Neutrophil (primary cell): ENCODE measurements around the gene SLC25A29.

ENCODE experiments used
- H3K27ac ChIP-seq: fragments of 200-600 bp; sonication (generic); 2 replicates; pipeline ENCODE4 v1.5.1; 2016; ENCODE audit warnings: mild to moderate bottlenecking, moderate library complexity
- H3K27me3 ChIP-seq: fragments of 200-600 bp; sonication (generic); 2 replicates; pipeline ENCODE4 v1.6.0; 2016; ENCODE audit warnings: mild to moderate bottlenecking
- H3K36me3 ChIP-seq: fragments of 200-600 bp; sonication (generic); 2 replicates; pipeline ENCODE4 v1.5.1; 2017
- H3K4me1 ChIP-seq, 2 experiments: fragments of 200-600 bp in 1 of 2; sonication (generic) in 1 of 2; 1 replicate in 1 of 2; 2 replicates in 1 of 2; pipeline versions ENCODE4 v1.5.1 to v1.6.1; 2013 to 2016; ENCODE audit warnings: low read depth in 1 of 2, low read length in 1 of 2, mild to moderate bottlenecking in 1 of 2, moderate library complexity in 1 of 2; ENCODE audit not compliant: control insufficient read depth in 1 of 2, insufficient read depth in 1 of 2
- H3K4me3 ChIP-seq, 2 experiments: fragments of 200-600 bp in 1 of 2; sonication (generic) in 1 of 2; 1 replicate in 1 of 2; 2 replicates in 1 of 2; pipeline ENCODE4 v1.5.1; 2013 to 2016; ENCODE audit warnings: low read depth in 1 of 2, low read length in 1 of 2, mild to moderate bottlenecking in 1 of 2, moderate library complexity in 1 of 2
- H3K9me3 ChIP-seq: fragments of 200-600 bp; sonication (generic); 2 replicates; pipeline ENCODE4 v1.5.1; 2016
- CTCF ChIP-seq: fragments of 200-600 bp; sonication (generic); IDR thresholded peaks from 2 replicates; pipeline ENCODE4 v1.5.1; 2016; ENCODE audit warnings: antibody characterized with exemption

Gene SLC25A29

GRCh38 chr14:100305324-100306100, 732 bp downstream of the SLC25A29 start:
- peak; percentile 17 for TF ChIP-seq CTCF
- Histone ChIP-seq H3K4me3 (peak overlapping the region; percentile 81 to 95), H3K9me3 (no peaks in the 10 kb centered on the region), H3K27ac (peak overlapping the region; percentile 67), H3K27me3 (peaks cover 23% of the 10 kb centered on the region), H3K36me3 (no peaks in the 10 kb centered on the region), H3K4me1 (peaks cover 26 to 36% of the 10 kb centered on the region in 2 experiments)

- H3K9me3 ChIP-seq = no peaks in the 10 kb centered on the region
- peak overlapping the region; percentile 67 for H3K27ac ChIP-seq
- peak overlapping the region; percentile 81 to 95 for H3K4me3 ChIP-seq
- H3K4me1 ChIP-seq = peaks cover 26 to 36% of the 10 kb centered on the region in 2 experiments
- peaks cover 23% of the 10 kb centered on the region for H3K27me3 ChIP-seq
- no peaks in the 10 kb centered on the region for H3K36me3 ChIP-seq
- no peak for TF ChIP-seq CTCF
These were observed 1.4 kb downstream of the SLC25A29 start for GRCh38 chr14:100304825-100305323.

- Histone ChIP-seq H3K4me1 (peaks cover 23 to 32% of the 10 kb centered on the region in 2 experiments), H3K27ac (no peak overlapping the region), H3K27me3 (peaks cover 23% of the 10 kb centered on the region), H3K36me3 (no peaks in the 10 kb centered on the region), H3K4me3 (no peak overlapping the region), H3K9me3 (no peaks in the 10 kb centered on the region)
- no peak for TF ChIP-seq CTCF
These were observed 2.3 kb downstream of the SLC25A29 start for GRCh38 chr14:100303925-100304324.

GRCh38 chr14:100303179-100303578, 3.1 kb downstream of the SLC25A29 start:
- Histone ChIP-seq H3K27me3 (peaks cover 23% of the 10 kb centered on the region), H3K36me3 (no peaks in the 10 kb centered on the region), H3K4me1 (peaks cover 18 to 28% of the 10 kb centered on the region in 2 experiments), H3K4me3 (no peak overlapping the region), H3K27ac (no peak overlapping the region), H3K9me3 (no peaks in the 10 kb centered on the region)
- no peak for TF ChIP-seq CTCF

GRCh38 chr14:100302616-100303015, 3.6 kb downstream of the SLC25A29 start:
- no peak for TF ChIP-seq CTCF
- Histone ChIP-seq H3K4me3 (no peak overlapping the region), H3K4me1 (peaks cover 20 to 32% of the 10 kb centered on the region in 2 experiments), H3K36me3 (no peaks in the 10 kb centered on the region), H3K27me3 (peaks cover 23% of the 10 kb centered on the region), H3K9me3 (no peaks in the 10 kb centered on the region), H3K27ac (no peak overlapping the region)
